ENCODE results near the gene DYNC2LI1. TPM values are rescaled to one million over a fixed set of nuclear protein-coding genes. Genes with fewer than 3 reads are reported as not detected.

The DYNC2LI1 gene
- total RNA-seq, 2 donors from 2014 or later, result 10.9 to 16.4 TPM

DNA sequence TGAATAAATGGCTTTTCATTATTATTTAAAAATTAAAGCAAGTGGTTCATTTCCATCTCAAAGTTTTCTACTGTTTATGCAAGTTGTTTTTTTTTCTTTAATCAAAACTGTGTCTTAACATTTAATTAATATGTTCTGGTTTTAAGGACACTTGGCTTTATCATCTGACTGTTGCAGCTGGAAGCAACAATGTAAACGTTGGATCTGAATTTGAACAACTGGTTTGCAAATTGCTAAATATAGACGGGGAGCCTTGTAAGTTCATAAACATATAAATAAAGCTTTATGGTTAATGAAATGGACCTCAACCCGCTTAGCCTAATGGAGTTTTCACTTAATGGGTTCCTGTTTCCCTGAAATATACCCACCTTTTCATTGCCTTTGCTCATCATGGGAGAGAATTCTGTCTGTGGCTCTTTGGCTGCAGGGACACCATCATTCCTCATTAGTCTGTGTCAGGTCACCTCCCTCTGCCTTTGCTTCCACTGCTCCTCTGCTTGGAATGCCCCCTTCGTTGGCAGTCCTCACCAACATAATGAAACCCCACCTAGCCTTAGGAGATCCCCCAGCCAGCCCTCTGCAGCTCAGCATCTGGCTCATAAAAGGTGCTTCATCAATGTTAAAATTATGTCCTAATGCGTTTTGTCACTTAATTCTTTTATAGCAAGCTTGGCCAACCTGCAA, 44.2 kb upstream of the DYNC2LI1 start:
- Histone ChIP-seq H3K4me3 (no peak overlapping the region), H3K4me1 (peaks cover 0 to 9% of the 10 kb centered on the region in 2 donors), H3K27me3 (no peaks in the 10 kb centered on the region), H3K36me3 (no peaks in the 10 kb centered on the region), H3K27ac (no peak overlapping the region), H3K9me3 (no peaks in the 10 kb centered on the region)
- DNase-seq (ENCODE audit: low spot score), result no peak
- no peak for TF ChIP-seq CTCF (IDR thresholded peaks at IDR 0.05)

- no peaks in the 10 kb centered on the region for H3K4me1 ChIP-seq
Measured at GRCh38 chr2:43731211-43731610, 42.6 kb upstream of the DYNC2LI1 start.

GRCh38 chr2:43736637-43737036, 37.2 kb upstream of the DYNC2LI1 start:
- Histone ChIP-seq H3K36me3 (no peaks in the 10 kb centered on the region), H3K4me3 (no peak overlapping the region), H3K27ac (no peak overlapping the region), H3K27me3 (no peaks in the 10 kb centered on the region), H3K9me3 (no peaks in the 10 kb centered on the region), H3K4me1 (no peaks in the 10 kb centered on the region)
- DNase-seq (ENCODE audit: low spot score), result no peak
- TF ChIP-seq CTCF (IDR thresholded peaks at IDR 0.05), result no peak

More at GRCh38 chr2:43731211-43731610, 42.6 kb upstream of the DYNC2LI1 start:
- no peaks in the 10 kb centered on the region for H3K27me3 ChIP-seq
- TF ChIP-seq CTCF (IDR thresholded peaks at IDR 0.05), result no peak
- H3K9me3 ChIP-seq, result no peaks in the 10 kb centered on the region
- H3K27ac ChIP-seq, result no peak overlapping the region
- no peaks in the 10 kb centered on the region for H3K36me3 ChIP-seq
- no peak for DNase-seq (ENCODE audit: low spot score)
- H3K4me3 ChIP-seq, result no peak overlapping the region

GRCh38 chr2:43737097-43737854, 36.6 kb upstream of the DYNC2LI1 start:
- Histone ChIP-seq H3K4me1 (no peaks in the 10 kb centered on the region), H3K27me3 (no peaks in the 10 kb centered on the region), H3K9me3 (no peaks in the 10 kb centered on the region), H3K27ac (no peak overlapping the region), H3K4me3 (no peak overlapping the region), H3K36me3 (no peaks in the 10 kb centered on the region)
- TF ChIP-seq CTCF (IDR thresholded peaks at IDR 0.05), result no peak
- no peak for DNase-seq (ENCODE audit: low spot score)

GRCh38 chr2:43737855-43738254, 36.0 kb upstream of the DYNC2LI1 start:
- H3K27me3 ChIP-seq, result no peaks in the 10 kb centered on the region
- H3K4me1 ChIP-seq, result no peaks in the 10 kb centered on the region
- no peak overlapping the region for H3K27ac ChIP-seq
- H3K9me3 ChIP-seq, result no peaks in the 10 kb centered on the region
- H3K4me3 ChIP-seq, result no peak overlapping the region
- DNase-seq (ENCODE audit: low spot score), result no peak
- H3K36me3 ChIP-seq, result no peaks in the 10 kb centered on the region
- no peak for TF ChIP-seq CTCF (IDR thresholded peaks at IDR 0.05)

All from right atrium auricular region (tissue), 2 donors.